HG03442 (cell line): ENCODE measurements around the gene ATP2B1.
"Not testable (repeated sequence)": the region's sequence is repeated elsewhere in the genome, so short reads cannot be mapped to it uniquely, and the experiment has no call there.

ENCODE experiments used
- ATAC-seq: cut with Tn5 transposase; IDR thresholded peaks from one replicate; pipeline ENCODE4 v1.9.1; 2021; ENCODE audit warnings: mild to moderate bottlenecking, moderate library complexity; ENCODE audit not compliant: unreplicated experiment

Gene ATP2B1

DNA sequence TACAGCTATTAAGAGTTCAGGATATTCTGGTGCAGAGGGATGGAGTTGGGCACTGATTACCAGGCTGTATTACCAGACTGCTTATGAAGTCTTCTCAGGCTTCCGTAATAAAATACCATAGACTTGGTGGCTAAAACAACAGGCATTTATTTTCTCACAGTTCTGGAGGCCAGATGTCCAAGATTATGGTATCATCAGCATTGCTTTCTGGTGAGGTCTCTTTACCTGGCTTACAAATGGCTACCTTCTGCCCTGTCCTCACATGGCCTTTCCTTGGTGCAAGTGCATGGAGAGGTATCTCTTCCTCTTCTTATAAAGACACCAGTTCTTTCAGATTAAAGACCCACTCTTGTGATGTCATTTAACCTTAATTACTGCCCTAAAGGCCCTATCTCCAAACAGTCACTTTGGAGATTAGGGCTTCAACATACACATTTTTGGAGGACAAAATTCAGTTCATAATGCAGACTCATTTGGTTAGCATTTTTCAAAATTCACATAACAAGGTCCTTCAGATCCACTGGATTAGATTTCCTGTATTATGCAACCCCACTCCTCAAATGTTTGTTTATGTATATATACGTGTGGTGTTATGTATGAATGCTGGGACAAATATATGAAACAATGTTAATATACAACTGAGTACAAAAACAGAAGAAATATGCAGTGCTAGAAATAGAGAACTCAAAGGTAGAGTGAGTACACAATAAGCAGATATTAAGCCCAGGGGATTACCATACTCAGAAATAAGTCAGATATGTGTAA lies 9.3 kb upstream of the ATP2B1 start:
- ATAC-seq, result no peak

DNA sequence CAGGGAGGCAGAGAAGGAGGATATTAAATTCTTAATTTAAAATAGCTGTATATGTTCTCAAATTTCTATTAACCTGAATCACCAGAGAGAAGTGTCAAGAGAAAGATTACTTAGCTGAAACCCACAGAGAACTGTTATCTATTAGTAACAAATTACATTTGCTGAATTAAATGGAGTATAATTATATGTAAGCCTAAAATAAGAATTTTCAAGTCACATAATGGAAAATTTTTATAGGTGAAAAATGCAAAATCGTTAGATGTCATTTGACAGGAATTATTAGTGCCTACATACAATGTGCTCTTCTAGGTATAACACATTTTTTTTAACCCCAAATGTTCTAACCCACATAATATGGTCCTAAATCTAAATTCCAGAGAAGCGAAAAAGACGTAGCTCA lies 4.1 kb upstream of the ATP2B1 start:
- no peak for ATAC-seq

DNA sequence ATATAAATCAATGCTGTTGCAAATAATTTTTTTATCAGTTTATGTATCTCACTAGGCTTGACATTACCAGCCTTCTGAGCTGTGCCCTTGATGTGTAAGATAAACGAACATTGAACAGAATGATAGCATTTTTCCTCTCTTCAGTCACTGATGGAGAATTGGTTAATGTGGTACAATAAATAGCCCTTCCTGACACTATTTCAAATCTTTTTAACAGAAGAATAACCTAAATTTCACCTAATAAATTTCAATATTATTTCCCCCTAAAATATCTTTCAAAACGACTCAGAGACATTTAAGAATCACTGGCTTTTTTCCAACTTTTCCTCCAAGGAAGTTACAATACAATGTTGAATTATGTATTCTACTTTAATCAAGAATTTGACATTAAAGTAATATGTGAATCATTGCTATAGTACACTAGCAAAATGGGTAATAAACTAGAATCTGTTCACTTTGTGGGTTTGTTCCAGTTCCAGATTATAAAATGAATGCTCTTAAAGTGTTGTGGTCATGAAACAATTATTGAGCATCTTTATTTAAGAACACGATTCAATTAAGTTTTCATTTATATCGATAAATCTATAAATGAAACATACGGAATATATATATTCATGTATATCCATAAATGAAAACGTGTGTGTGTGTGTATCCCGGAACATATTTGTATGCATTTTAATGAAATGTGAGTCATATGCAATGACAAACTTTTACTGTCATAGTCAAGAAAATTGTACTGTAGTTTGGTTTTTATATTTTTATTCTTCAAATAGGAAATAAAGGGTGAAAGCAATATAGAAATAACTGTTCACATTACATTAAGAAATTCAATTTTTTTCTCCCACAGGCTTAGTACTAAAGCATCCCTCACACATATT lies 2.5 kb upstream of the ATP2B1 start:
- ATAC-seq, result no peak

DNA sequence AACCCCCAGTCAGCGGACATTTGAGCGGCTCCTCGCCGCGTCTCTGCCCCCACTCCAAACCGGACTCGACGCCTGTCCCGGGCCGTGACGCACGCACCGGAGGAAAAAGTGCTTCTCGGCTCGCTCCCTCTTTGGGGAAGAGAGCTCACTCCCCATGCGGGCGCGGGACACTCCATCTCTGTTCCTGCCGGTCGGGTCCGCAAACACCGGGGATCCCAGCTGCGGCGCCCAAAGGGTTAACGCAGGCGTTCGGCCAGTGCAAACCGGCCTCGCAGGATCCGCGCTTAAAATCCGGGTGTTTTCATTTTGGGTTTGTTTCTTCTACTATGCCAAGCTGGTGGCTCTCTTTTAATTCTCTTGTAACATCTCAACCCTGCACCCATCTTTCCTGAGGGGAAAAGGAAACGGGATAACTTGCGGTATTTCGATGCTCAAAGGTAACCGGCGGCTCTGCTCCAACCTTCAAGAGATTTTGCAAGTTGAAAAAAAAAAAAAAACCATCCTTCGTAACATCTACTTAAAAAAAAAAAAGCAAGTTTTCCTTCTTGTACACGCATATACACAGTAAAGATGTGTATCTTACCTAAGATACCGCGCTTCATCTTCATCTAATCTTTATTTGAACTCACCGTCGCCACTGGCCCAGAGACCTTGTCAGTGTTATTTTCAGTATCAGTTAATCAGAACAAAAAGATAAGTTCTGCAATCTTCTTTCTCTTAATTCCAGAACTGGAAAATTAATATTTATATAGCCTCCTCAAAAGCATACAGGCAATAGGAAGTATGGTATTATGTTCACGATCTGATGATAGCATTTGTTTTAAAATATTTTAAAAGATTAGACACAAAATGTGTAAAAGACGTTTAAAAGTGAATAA lies 1.6 kb upstream of the ATP2B1 start:
- ATAC-seq, result peak; percentile 0

DNA sequence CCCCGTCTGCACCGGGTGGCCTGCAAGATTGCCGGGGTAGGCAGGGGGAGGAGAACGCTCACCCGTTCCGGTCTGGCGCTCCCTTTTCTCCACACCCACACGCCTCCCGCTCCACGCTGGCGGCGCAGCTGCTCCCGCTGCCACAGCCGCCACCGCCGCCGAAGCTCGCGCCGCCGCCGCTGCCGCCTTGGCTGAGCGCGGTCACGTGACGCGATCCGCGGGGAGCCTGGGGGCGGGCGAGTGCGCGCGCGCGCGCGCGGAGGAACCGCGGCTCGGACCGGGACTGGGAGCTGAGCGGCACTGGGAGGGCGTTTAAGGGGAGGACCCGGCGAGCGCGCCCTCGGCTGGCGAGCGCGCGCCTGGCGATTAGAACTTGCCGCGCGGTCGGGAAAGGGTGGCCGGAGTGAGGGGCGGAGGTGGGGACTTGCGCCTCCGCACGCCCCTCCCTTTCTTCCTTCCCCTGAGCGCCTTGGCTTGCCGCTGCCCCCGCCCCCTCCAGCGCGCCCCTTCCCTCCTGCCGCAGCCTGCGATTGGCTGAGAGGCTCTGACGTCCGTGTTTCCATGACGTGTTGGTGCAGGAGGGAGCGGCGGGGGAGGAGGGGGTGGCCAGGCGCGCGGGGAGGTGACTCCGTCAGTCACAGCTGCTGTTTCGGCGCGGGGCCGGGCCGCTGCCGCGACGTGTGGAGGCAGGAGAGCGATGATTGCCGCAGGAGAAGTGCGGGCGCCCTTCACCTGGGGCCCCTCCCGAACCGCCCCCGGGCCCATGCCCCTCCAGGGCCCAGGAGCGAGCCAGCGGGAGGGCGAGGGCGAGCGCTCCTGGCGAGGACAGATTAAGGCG lies 738 bp upstream of the ATP2B1 start:
- ATAC-seq, result peak; percentile 62

DNA sequence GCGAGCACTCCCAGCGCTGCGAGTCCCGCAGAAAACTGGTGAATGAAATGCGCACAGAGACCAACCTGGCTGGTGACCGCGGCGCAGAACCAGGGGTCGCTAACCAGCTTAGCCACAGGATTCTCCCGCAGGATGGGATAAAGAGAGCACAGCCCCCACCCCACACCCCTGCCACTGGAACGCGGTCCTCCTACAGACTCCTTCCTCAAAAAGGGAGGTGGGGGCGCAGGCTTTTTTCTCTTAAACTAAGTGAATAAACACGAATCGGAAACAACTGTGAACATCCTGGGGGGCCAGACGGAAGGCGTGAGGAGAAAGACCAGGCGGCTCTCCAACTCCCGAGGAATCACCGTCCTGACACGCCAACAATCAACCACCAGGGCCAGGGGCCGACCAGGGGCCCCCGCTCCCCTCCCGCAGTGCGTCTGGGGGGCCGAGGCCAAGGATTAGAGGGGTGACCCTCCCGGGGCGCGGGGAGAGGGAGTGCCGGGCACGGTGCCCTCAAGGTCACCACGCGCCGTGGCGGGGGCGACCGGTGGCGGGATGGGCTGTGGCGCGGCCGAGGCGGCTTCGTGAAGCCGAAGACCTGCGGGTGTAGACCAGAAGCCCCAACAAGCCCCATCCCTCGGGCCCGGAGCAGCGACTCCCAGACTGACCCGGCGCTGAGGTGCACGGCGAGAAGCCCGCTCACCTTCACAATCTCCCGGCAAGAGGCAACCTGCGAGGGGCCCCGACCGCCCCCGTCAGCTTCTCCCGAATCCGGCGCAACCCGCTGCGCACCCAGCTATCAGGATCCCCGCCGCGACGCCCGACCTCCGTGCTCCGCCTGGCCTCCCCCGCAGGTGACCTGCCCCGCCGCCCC lies 704 bp downstream of the ATP2B1 start:
- no peak for ATAC-seq

DNA sequence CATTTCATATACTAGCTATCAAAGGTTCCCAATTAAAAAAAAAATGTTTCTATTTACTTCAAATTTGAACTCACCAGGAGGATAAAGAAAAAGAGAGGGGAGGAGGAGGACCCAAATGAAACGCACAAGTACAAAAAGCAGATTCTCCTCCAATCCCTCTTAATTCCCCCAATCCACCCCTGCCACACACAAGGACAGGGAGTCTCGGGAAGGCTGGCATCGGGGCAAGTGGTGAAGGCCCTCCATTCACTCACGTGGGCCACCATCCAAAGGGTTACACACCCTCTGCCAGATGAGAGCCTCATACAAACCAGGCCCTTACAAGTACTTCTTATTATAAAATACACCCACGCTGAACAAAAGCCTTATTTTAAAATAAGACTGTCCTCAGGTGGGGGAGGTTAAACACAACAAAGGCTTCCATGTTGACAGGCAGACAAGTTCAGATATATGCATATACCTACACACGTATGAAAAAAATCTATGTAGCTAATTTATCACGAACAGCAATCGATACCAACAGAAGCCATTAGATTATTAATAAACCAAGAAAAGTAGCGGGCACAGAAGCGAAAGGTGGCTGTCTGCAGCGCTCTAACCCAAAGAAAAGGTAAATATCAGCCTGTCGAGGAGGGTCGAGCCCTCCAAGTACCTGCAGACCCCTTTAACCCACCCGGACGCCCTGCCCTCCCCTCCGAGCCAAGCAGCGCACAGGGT lies 1.5 kb downstream of the ATP2B1 start:
- no peak for ATAC-seq

DNA sequence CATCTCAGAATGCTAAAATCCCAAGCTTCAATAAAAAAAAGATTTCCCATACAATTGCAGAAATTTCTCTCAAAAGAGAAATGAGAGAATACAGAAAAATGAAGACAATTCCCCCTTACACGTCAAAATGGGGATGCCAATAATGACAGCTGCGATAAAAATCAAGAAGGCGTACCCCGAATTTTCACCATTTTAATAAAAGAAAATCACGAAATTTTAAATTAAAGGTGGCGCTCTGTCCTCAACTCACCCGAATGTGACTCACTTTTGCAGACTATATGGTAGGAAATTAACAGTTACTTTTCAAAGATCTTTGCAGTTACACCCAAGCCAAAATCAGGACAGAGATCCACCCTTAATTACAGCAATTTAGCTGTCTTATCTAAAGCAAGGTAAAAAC lies 2.1 kb downstream of the ATP2B1 start:
- no peak for ATAC-seq

DNA sequence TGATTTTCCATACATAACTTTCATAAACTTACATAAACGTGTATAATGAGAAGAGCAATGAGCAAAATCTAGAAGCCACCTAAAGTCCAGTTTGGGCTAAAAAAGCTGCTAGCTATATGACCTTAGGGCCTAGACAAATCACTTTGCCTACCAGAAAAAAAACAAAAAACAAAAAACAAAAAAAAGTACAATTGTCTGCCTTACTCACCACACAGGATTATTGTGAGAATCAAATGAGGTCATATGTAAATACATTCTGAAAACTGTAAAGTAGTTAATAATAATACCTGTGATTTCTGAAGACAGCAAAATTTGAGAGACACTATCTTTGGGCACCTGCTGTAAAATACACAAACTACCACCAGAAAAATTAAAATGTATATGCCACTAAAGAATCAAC lies 4.2 kb downstream of the ATP2B1 start:
- no peak for ATAC-seq

DNA sequence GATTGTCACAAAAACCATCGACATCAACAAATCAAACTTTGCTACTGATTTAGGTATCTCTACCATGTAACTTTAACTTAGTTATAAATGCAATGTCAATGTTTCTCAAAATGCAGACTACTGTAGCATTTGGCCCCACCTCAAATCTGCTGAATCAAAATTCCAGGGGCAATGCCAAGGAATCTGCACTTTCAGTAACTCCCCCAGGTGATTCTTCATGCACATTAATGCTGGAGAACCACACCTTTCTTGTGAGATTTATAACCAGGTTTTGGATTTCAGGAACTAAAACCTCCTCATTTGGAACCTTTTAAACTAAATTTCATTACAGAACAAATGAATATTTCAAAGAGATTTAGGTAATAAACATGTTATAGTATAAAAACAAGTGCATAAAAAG lies 4.9 kb downstream of the ATP2B1 start:
- no peak for ATAC-seq

DNA sequence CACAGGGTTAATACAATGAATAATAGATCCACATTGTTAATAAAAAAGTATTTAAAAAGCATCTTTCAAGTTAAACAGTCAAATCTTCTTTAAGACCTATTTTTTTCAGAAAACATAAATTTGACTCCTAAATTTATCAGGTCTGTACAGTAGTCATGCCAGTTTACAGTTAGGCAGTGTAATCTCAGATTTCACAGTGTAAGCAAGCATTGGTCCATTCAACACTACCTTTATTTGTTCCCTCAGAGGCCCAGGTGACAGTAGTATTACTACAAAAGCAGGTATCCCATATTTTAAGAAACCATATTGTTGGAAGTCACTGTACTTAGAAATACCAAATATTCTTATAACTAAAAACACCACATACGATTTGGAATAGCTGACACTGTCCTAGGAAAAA lies 6.1 kb downstream of the ATP2B1 start:
- no peak for ATAC-seq

DNA sequence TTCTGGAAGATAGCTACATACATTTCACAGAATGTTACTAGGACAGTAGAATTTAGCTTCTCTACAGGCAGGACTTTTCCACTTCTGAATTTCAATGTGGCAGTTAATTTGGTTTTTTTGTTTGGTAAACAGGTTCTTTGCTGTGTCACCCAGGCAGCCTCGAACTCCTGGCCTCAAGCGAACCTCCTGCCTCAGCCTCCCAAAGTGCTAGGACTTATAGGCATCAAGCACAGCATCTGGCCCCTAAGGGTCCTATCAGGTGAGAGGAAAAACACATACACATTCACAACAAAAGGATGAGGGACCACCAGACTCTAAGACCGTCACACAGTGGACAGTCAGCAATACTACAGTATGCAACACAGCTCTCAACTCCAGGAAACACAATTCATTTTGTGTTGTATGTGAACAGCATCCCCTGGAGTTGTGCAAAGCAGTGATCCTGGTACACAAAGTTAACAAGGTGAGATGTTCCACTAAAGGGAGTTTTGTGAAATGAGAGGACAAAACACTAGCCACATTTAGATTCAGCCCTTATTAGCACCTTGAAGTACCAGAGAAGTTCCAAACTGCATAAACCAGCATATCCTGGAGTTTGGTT lies 6.9 kb downstream of the ATP2B1 start:
- no peak for ATAC-seq

DNA sequence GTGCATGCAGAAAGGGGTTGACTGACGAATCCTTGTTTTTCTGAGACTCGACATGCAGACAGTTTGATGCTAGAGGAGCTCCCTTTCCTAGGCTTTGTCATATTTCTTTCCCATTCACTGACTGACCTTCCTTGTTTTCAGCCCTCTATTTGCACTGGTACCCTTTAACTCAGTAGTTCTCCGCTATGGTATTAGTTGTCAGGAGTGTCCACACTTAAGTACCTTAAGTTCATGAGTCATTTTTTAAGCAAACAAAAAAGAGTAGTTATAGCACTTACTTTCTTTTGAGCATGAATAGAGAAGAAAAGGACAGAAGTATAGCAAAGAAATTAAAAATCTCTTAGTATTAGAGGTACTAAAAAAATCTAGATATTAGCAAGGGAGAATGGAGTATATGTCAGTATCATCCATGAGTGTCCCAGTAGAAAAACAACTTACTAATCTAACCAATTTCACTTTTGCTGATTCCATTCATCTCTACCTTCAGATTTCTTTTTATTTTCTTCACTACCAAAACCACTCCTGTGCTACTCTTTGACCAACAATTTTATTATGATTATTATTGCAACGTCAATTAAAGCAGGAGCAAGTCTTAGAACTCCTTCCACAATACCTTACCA lies 8.3 kb downstream of the ATP2B1 start:
- ATAC-seq, result no peak

DNA sequence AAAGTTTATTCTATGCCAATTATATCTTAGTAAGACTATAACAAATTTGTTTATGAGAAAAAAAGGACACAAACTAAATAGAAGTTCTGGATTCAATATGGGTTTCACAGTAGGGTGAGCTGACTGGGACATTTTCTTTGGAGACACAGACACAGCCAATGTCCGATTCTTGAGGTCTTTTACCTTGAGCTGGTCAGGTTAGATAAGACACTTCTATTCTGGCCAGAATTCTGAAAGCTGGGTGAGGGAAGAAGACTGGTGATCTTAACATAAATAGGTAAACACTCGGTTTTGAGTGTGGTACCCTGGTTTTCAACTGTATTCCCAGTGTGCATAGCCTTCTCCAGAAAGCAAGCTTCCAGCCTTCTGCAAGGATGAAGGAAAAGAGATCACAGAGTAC lies 10.0 kb downstream of the ATP2B1 start:
- no peak for ATAC-seq

DNA sequence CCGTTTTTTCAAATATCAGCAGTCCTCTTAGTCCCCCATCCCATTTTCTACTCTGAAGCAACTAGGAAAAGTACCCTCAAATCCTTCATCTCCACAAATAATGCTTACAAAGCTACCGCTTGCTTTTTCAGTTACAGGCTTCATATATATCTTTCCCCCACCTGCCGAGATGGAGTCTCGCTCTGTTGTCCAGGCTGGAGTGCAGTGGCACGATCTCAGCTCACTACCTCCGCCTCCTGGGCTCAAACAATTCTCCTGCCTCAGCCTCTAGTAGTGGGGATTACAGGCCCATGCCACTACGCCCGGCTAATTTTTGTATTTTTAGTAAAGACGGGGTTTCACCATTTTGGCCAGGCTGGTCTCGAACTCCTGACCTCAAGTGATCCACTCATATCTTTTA lies 10.9 kb downstream of the ATP2B1 start:
- ATAC-seq, result not testable (repeated sequence)

DNA sequence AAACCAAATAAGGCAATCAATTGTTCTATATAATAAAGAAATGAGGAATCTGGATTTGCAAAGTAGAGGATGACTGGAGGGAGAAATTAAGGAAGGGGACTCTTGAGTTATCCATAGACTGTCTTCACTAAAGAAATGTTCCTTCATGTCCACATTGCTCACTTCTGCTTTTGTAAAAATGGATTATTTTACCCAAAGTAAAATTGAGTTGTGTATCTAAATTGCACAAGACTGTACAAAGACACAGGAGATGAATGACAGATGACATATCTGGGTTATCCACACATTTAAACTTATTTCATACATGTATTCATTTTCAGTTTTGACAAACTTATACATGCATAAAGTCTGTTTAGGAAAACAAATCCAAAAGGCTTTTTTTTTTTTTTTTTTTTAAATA lies 11.3 kb downstream of the ATP2B1 start:
- ATAC-seq, result no peak

DNA sequence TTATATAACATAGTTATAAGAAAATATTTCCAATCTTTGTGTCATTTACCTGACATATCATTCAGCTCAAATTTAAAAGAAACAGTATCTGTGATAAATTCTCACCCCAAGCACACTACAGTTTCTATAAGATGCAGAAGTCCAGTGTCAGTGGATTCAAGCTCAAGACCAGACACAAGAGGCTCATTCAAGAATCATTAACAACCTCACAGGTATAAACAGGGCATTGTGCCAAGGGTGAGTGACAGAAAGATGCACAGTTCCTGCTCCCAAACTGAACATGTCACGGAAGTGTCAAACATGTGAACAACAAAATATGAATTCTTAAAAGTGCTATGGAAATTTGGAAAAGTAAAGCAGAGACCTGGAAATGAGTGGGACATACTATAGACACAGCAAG lies 12.8 kb downstream of the ATP2B1 start:
- ATAC-seq, result peak; percentile 37

DNA sequence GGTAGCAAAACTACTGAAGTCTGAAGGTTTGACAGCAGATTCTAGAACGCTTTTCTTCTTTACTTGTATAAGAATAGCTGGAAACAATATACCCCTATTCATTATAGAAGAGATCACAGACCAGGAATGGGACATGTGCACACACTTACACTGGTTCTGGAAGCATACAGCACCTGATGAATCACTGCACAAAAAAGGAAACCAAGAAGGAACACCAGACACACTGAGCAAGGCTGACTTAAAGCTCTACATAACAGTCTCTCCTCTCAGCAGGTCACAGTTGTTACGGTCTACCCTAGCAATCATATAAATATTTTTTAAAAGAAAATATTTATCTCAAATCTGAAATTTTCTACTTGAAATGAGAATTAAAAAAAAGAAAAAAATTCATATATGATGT lies 13.5 kb downstream of the ATP2B1 start:
- ATAC-seq, result no peak
